Right cardiac atrium (tissue), 5 donors: ENCODE data around the gene DNAAF2. TPM values are rescaled to one million over a fixed set of nuclear protein-coding genes. Genes with fewer than 3 reads are reported as not detected.
"Not testable (repeated sequence)": the region's sequence is repeated elsewhere in the genome, so short reads cannot be mapped to it uniquely, and the experiment has no call there.

Source experiments
- ATAC-seq, 2 donors: fragments of 200-7000 bp; cut with Tn5 transposase; one replicate each; pipeline versions ENCODE4 v1.8.0 to v1.9.1; 2020; ENCODE audit warnings: moderate library complexity in 2 of 2, mild to moderate bottlenecking in 1 of 2
- DNase-seq, 3 donors: peaks; one replicate each; pipeline ENCODE4 v3.0.0-alpha.2; 2020
- H3K27ac ChIP-seq: one replicate; pipeline ENCODE4 v1.5.1; 2013; ENCODE audit warnings: mild to moderate bottlenecking, low read length, control low read depth, moderate library complexity
- H3K27me3 ChIP-seq: one replicate; pipeline ENCODE4 v1.6.1; 2013; ENCODE audit not compliant: control insufficient read depth, insufficient read depth
- H3K4me1 ChIP-seq: one replicate; pipeline ENCODE4 v1.6.1; 2013; ENCODE audit warnings: low read length; ENCODE audit not compliant: control insufficient read depth, insufficient read depth
- H3K4me3 ChIP-seq: one replicate; pipeline ENCODE4 v1.5.1; 2013; ENCODE audit warnings: low read length, control low read depth
- H3K9me3 ChIP-seq: one replicate; pipeline ENCODE4 v1.6.1; 2013; ENCODE audit warnings: low read length; ENCODE audit not compliant: control insufficient read depth
- WGBS: extraction: QIAGEN DNeasy Blood & Tissue Kit; methylation state at CpG from one replicate; pipeline ENCODE4 v1.1.7; 2013; 5-methylcytosine and 5-hydroxymethylcytosine counted together
- intact Hi-C, 4 donors: fragments of 100-400 bp; cut with DNase I; formaldehyde crosslinking; loops; one replicate each; pipeline versions ENCODE4 v1.11.0 to v1.14.0; 2022 to 2023
- long read RNA-seq, 4 donors: library from polyadenylated mRNA; unstranded; transcript quantifications; one replicate each; pipeline ENCODE4 v2.0.0, GENCODE V29; 2020 to 2021
- polyA plus RNA-seq: library from polyadenylated mRNA; stranded (reverse); fragments of 200-250 nt; gene quantifications from one replicate; pipeline ENCODE4 v1.2.3, GENCODE V29; 2013
- total RNA-seq, 4 donors: library from RNA; stranded (reverse); fragmentation: NEBNext Ultra II Directional; extraction: Animal tissue kit (Norgen Biotek cat#: 25700); gene quantifications; one replicate each; pipeline ENCODE4 v1.2.1, GENCODE V29; 2021
- donor health status: healthy with polysubstance abuse.
- donor health status: DM: no; HTN: yes; CAD: no.
- donor health status: DM: no; HTN: no; CAD: no.
- donor health status: DM: no; HTN: yes; CAD: no; lungs with severe emphysema.
- donor health status: DM: yes; HTN: yes; CAD: no.

DNAAF2 gene
- total RNA-seq (1 to 10 TPM; 5.3 to 7.1 (median 6.1) TPM), polyA plus RNA-seq (6.0 TPM)
- long read RNA-seq, donor 1, transcript DNAAF2-202 (2 exons, 2,819 nt), result minor isoform, 10 of 59 reads
- long read RNA-seq, donor 1, transcript DNAAF2-201 (3 exons, 2,963 nt), result major isoform, 42 of 59 reads
- long read RNA-seq, donor 1, partial matches to known transcripts, result 0 of 59 reads
- long read RNA-seq, donor 1, other reads (novel, unspliced or antisense), result 7 of 59 reads
- long read RNA-seq, donor 2, transcript DNAAF2-201 (3 exons, 2,963 nt), result major isoform, 6 of 9 reads
- long read RNA-seq, donor 2, partial matches to known transcripts, result 0 of 9 reads
- long read RNA-seq, donor 2, other reads (novel, unspliced or antisense), result 2 of 9 reads
- long read RNA-seq, donor 3, transcript DNAAF2-201 (3 exons, 2,963 nt), result major isoform, 38 of 61 reads
- long read RNA-seq, donor 3, transcript DNAAF2-202 (2 exons, 2,819 nt), result minor isoform, 19 of 61 reads
- long read RNA-seq, donor 3, partial matches to known transcripts, result 0 of 61 reads
- long read RNA-seq, donor 3, other reads (novel, unspliced or antisense), result 4 of 61 reads
- long read RNA-seq, donor 4, transcript DNAAF2-201 (3 exons, 2,963 nt), result major isoform, 11 of 17 reads
- long read RNA-seq, donor 4, partial matches to known transcripts, result 0 of 17 reads
- long read RNA-seq, donor 4, other reads (novel, unspliced or antisense), result 2 of 17 reads

- no peaks in the 10 kb centered on the region for H3K27me3 ChIP-seq
- intact Hi-C loops, result loop anchor here in 2 of 4 donors (10.0 kb wide), 2 partner anchors 130 to 200 kb away; partner anchors contain the start of gene KLHDC2 (in 2 of the 2)
- WGBS, result under 1% methylated on average over 80 of the region's 80 CpGs
- H3K9me3 ChIP-seq, result no peaks in the 10 kb centered on the region
- DNase-seq (peak; percentile 54 to 84 (median 83)), ATAC-seq (peak; percentile 62 to 76)
- peak within 1 kb of the TSS; percentile 90 for H3K27ac ChIP-seq
- H3K4me1 ChIP-seq, result peaks cover 5% of the 10 kb centered on the region
- H3K4me3 ChIP-seq, result peak within 1 kb of the TSS; percentile 74
These were observed at the start of gene DNAAF2 for GRCh38 chr14:49634547-49635334. Gene DNAAF2 (minus strand): TSS chr14:49635244. CDS start chr14:49635149, 95 bp downstream.

GRCh38 chr14:49679271-49679670 lies 44.2 kb upstream of the DNAAF2 start:
- Histone ChIP-seq H3K4me3 (no peak overlapping the region), H3K27ac (no peak overlapping the region), H3K9me3 (no peaks in the 10 kb centered on the region), H3K4me1 (no peaks in the 10 kb centered on the region), H3K27me3 (no peaks in the 10 kb centered on the region)
- ATAC-seq (no peak), DNase-seq (no peak)
- intact Hi-C loops, result no loop called here
- 81% methylated on average over 2 of the region's 2 CpGs for WGBS

- no peaks in the 10 kb centered on the region for H3K27me3 ChIP-seq
- intact Hi-C loops, result no loop called here
- no peaks in the 10 kb centered on the region for H3K4me1 ChIP-seq
- ATAC-seq (no peak), DNase-seq (no peak)
- no peak overlapping the region for H3K27ac ChIP-seq
- no peaks in the 10 kb centered on the region for H3K9me3 ChIP-seq
- no peak overlapping the region for H3K4me3 ChIP-seq
- 98% methylated on average over 4 of the region's 4 CpGs for WGBS
These were observed 42.6 kb upstream of the DNAAF2 start for GRCh38 chr14:49677643-49678042.

GRCh38 chr14:49673586-49673985 lies 38.5 kb upstream of the DNAAF2 start:
- ATAC-seq (no peak), DNase-seq (no peak)
- intact Hi-C loops, result no loop called here
- no peaks in the 10 kb centered on the region for H3K4me1 ChIP-seq
- no peaks in the 10 kb centered on the region for H3K9me3 ChIP-seq
- 94% methylated on average over 2 of the region's 2 CpGs for WGBS
- H3K27ac ChIP-seq, result no peak overlapping the region
- no peaks in the 10 kb centered on the region for H3K27me3 ChIP-seq
- no peak overlapping the region for H3K4me3 ChIP-seq

- Histone ChIP-seq H3K4me1 (no peaks in the 10 kb centered on the region), H3K27me3 (no peaks in the 10 kb centered on the region), H3K9me3 (no peaks in the 10 kb centered on the region), H3K4me3 (no peak overlapping the region), H3K27ac (no peak overlapping the region)
- no peak for DNase-seq
- no peak for ATAC-seq
- intact Hi-C loops, result no loop called here
These were observed 35.4 kb upstream of the DNAAF2 start for GRCh38 chr14:49670475-49670874.

GRCh38 chr14:49659526-49660455 lies 24.7 kb upstream of the DNAAF2 start:
- Histone ChIP-seq H3K4me3 (no peak overlapping the region), H3K27me3 (no peaks in the 10 kb centered on the region), H3K9me3 (no peaks in the 10 kb centered on the region), H3K4me1 (no peaks in the 10 kb centered on the region), H3K27ac (no peak overlapping the region)
- no peak for DNase-seq
- 86% methylated on average over 2 of the region's 2 CpGs for WGBS
- ATAC-seq, result no peak
- intact Hi-C loops, result no loop called here

- H3K27ac ChIP-seq, intact Hi-C loops, H3K4me1 ChIP-seq, ATAC-seq, H3K4me3 ChIP-seq, H3K27me3 ChIP-seq, DNase-seq, H3K9me3 ChIP-seq: not testable (repeated sequence)
- WGBS, result 96% methylated on average over 6 of the region's 6 CpGs
These were observed 22.5 kb upstream of the DNAAF2 start for GRCh38 chr14:49657500-49657899.

GRCh38 chr14:49654511-49654910 lies 19.5 kb upstream of the DNAAF2 start:
- DNase-seq, result no peak
- no peak overlapping the region for H3K4me3 ChIP-seq
- no peaks in the 10 kb centered on the region for H3K27me3 ChIP-seq
- 98% methylated on average over 3 of the region's 3 CpGs for WGBS
- H3K4me1 ChIP-seq, result no peaks in the 10 kb centered on the region
- intact Hi-C loops, result no loop called here
- H3K27ac ChIP-seq, result no peak overlapping the region
- ATAC-seq, result no peak
- no peaks in the 10 kb centered on the region for H3K9me3 ChIP-seq

GRCh38 chr14:49653508-49653907 lies 18.5 kb upstream of the DNAAF2 start:
- H3K4me3 ChIP-seq, result no peak overlapping the region
- no peaks in the 10 kb centered on the region for H3K27me3 ChIP-seq
- H3K27ac ChIP-seq, result no peak overlapping the region
- intact Hi-C loops, result no loop called here
- ATAC-seq (no peak), DNase-seq (no peak)
- no peaks in the 10 kb centered on the region for H3K9me3 ChIP-seq
- H3K4me1 ChIP-seq, result no peaks in the 10 kb centered on the region
- 96% methylated on average over 6 of the region's 6 CpGs for WGBS

GRCh38 chr14:49642163-49642562 lies 7.1 kb upstream of the DNAAF2 start:
- intact Hi-C loops, result no loop called here
- no peak overlapping the region for H3K4me3 ChIP-seq

More at GRCh38 chr14:49642163-49642562, 7.1 kb upstream of the DNAAF2 start:
- peak overlapping the region; percentile 46 for H3K27ac ChIP-seq
- DNase-seq (no peak), ATAC-seq (peak in 1 of 2 donors; percentile 17)
- no peaks in the 10 kb centered on the region for H3K27me3 ChIP-seq
- H3K9me3 ChIP-seq, result no peaks in the 10 kb centered on the region
- H3K4me1 ChIP-seq, result peaks cover 3% of the 10 kb centered on the region
